PC-3 (cell line): ENCODE data around the gene ECEL1.

Source experiments
- EZH2 ChIP-seq: fragments of 300-600 bp; sonication (generic); IDR thresholded peaks from one replicate; pipeline ENCODE4 v1.6.1; 2017; ENCODE audit warnings: antibody characterized with exemption, mild to moderate bottlenecking, low read length; ENCODE audit not compliant: unreplicated experiment
- TF ChIP-seq, protein P1 (sequence below): fragments of 300-600 bp; sonication (generic); conservative IDR thresholded peaks from 2 replicates; pipeline ENCODE4 v1.5.1; 2017; ENCODE audit warnings: antibody characterized with exemption, low read depth, mild to moderate bottlenecking, low read length

- TF ChIP-seq, protein P1, sequence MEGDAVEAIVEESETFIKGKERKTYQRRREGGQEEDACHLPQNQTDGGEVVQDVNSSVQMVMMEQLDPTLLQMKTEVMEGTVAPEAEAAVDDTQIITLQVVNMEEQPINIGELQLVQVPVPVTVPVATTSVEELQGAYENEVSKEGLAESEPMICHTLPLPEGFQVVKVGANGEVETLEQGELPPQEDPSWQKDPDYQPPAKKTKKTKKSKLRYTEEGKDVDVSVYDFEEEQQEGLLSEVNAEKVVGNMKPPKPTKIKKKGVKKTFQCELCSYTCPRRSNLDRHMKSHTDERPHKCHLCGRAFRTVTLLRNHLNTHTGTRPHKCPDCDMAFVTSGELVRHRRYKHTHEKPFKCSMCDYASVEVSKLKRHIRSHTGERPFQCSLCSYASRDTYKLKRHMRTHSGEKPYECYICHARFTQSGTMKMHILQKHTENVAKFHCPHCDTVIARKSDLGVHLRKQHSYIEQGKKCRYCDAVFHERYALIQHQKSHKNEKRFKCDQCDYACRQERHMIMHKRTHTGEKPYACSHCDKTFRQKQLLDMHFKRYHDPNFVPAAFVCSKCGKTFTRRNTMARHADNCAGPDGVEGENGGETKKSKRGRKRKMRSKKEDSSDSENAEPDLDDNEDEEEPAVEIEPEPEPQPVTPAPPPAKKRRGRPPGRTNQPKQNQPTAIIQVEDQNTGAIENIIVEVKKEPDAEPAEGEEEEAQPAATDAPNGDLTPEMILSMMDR, result no peak
- TF ChIP-seq EZH2, result no peak
Observed at GRCh38 chr2:232526372-232526941, 38.8 kb upstream of the ECEL1 start.
